Chondrocyte (in vitro differentiated cells): ENCODE results near the gene CHSY3. TPM values are rescaled to one million over a fixed set of nuclear protein-coding genes. Genes with fewer than 3 reads are reported as not detected.

Experiments used
- DNase-seq: peaks from one replicate; pipeline ENCODE4 v3.0.0; 2021; ENCODE audit warnings: mixed read lengths, low spot score
- H3K27ac Mint-ChIP-seq: one replicate; pipeline ENCODE4 v1.8.0; 2021; ENCODE audit warnings: mild to moderate bottlenecking, moderate library complexity, mixed read lengths; ENCODE audit not compliant: unreplicated experiment
- H3K27me3 Mint-ChIP-seq: 2 replicates; pipeline ENCODE4 v1.8.0; 2021; ENCODE audit warnings: low read depth, mixed read lengths
- H3K36me3 Mint-ChIP-seq: 2 replicates; pipeline ENCODE4 v1.8.0; 2021; ENCODE audit warnings: low read depth, mixed read lengths
- H3K4me1 Mint-ChIP-seq: 2 replicates; pipeline ENCODE4 v1.8.0; 2021; ENCODE audit warnings: low read depth, mild to moderate bottlenecking, mixed read lengths
- H3K4me3 Mint-ChIP-seq: one replicate; pipeline ENCODE4 v1.8.0; 2021; ENCODE audit warnings: mild to moderate bottlenecking, moderate library complexity, mixed read lengths; ENCODE audit not compliant: unreplicated experiment
- H3K9me3 Mint-ChIP-seq: 2 replicates; pipeline ENCODE4 v1.8.0; 2021; ENCODE audit warnings: low read depth, mixed read lengths
- CTCF ChIP-seq: fragments of 200-600 bp; sonication (generic); IDR thresholded peaks from 2 replicates; pipeline ENCODE4 v1.5.0; 2021; ENCODE audit warnings: antibody characterized with exemption, mild to moderate bottlenecking, moderate library complexity
- total RNA-seq: library from RNA; stranded (reverse); gene quantifications from 3 replicates; pipeline ENCODE4 v1.2.1, GENCODE V29; 2021

CHSY3 gene
- total RNA-seq, 1 donor from 2014 or later: 18.1 TPM

GRCh38 chr5:129973716-129974426, 69.6 kb downstream of the CHSY3 start:
- no peak for DNase-seq
- H3K9me3 Mint-ChIP-seq: no peaks in the 10 kb centered on the region
- H3K36me3 Mint-ChIP-seq: no peaks in the 10 kb centered on the region
- H3K27me3 Mint-ChIP-seq: no peaks in the 10 kb centered on the region
- no peak overlapping the region for H3K27ac Mint-ChIP-seq
- H3K4me3 Mint-ChIP-seq: no peak overlapping the region
- H3K4me1 Mint-ChIP-seq: peaks cover 18% of the 10 kb centered on the region
- no peak for TF ChIP-seq CTCF

- no peak for TF ChIP-seq CTCF
- no peaks in the 10 kb centered on the region for H3K27me3 Mint-ChIP-seq
- H3K27ac Mint-ChIP-seq: no peak overlapping the region
- peaks cover 4% of the 10 kb centered on the region for H3K36me3 Mint-ChIP-seq
- peaks cover 4% of the 10 kb centered on the region for H3K9me3 Mint-ChIP-seq
- H3K4me1 Mint-ChIP-seq: peaks cover 6% of the 10 kb centered on the region
- DNase-seq: no peak
- no peak overlapping the region for H3K4me3 Mint-ChIP-seq
Measured at GRCh38 chr5:129977810-129978209, 73.5 kb downstream of the CHSY3 start.

- H3K27ac Mint-ChIP-seq: no peak overlapping the region
- DNase-seq: no peak
- H3K36me3 Mint-ChIP-seq: peaks cover 4% of the 10 kb centered on the region
- no peaks in the 10 kb centered on the region for H3K27me3 Mint-ChIP-seq
- H3K4me1 Mint-ChIP-seq: peaks cover 6% of the 10 kb centered on the region
- peaks cover 4% of the 10 kb centered on the region for H3K9me3 Mint-ChIP-seq
- no peak for TF ChIP-seq CTCF
- no peak overlapping the region for H3K4me3 Mint-ChIP-seq
Measured at GRCh38 chr5:129978270-129978669, 74.0 kb downstream of the CHSY3 start.

- Mint-ChIP-seq H3K9me3 (peaks cover 23% of the 10 kb centered on the region), H3K27ac (no peak overlapping the region), H3K36me3 (peaks cover 10% of the 10 kb centered on the region), H3K4me1 (no peaks in the 10 kb centered on the region), H3K27me3 (no peaks in the 10 kb centered on the region), H3K4me3 (no peak overlapping the region)
- TF ChIP-seq CTCF: no peak
- no peak for DNase-seq
Measured at GRCh38 chr5:129988453-129988852, 84.2 kb downstream of the CHSY3 start.

GRCh38 chr5:129991780-129992179, 87.5 kb downstream of the CHSY3 start:
- Mint-ChIP-seq H3K27ac (no peak overlapping the region), H3K27me3 (no peaks in the 10 kb centered on the region), H3K4me1 (peaks cover 6% of the 10 kb centered on the region), H3K9me3 (peaks cover 6% of the 10 kb centered on the region), H3K4me3 (no peak overlapping the region), H3K36me3 (peaks cover 5% of the 10 kb centered on the region)
- TF ChIP-seq CTCF: no peak
- DNase-seq: no peak
